HL-60 (cell line): ENCODE data around the gene VPS18.

Experiments used
- GABPA ChIP-seq: IDR thresholded peaks from 2 replicates; pipeline ENCODE4 v1.6.1; 2012; ENCODE audit warnings: low read depth
- POLR2AphosphoS5 ChIP-seq: IDR thresholded peaks from 2 replicates; pipeline ENCODE4 v1.6.1; 2012; ENCODE audit warnings: low read depth
- REST ChIP-seq: IDR thresholded peaks from 2 replicates; pipeline ENCODE4 v1.6.1; 2012; ENCODE audit warnings: low read depth; ENCODE audit not compliant: insufficient replicate concordance
- TF ChIP-seq, protein P1 (sequence below): IDR thresholded peaks from one replicate; pipeline ENCODE4 v1.5.1; 2011; ENCODE audit warnings: low read length, control low read depth, inconsistent platforms; ENCODE audit not compliant: insufficient read depth

GRCh38 chr15:40927873-40928806, 33.9 kb downstream of the VPS18 start:
- no peak for TF ChIP-seq POLR2AphosphoS5
- TF ChIP-seq, protein P1, sequence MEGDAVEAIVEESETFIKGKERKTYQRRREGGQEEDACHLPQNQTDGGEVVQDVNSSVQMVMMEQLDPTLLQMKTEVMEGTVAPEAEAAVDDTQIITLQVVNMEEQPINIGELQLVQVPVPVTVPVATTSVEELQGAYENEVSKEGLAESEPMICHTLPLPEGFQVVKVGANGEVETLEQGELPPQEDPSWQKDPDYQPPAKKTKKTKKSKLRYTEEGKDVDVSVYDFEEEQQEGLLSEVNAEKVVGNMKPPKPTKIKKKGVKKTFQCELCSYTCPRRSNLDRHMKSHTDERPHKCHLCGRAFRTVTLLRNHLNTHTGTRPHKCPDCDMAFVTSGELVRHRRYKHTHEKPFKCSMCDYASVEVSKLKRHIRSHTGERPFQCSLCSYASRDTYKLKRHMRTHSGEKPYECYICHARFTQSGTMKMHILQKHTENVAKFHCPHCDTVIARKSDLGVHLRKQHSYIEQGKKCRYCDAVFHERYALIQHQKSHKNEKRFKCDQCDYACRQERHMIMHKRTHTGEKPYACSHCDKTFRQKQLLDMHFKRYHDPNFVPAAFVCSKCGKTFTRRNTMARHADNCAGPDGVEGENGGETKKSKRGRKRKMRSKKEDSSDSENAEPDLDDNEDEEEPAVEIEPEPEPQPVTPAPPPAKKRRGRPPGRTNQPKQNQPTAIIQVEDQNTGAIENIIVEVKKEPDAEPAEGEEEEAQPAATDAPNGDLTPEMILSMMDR = no peak
- TF ChIP-seq REST = no peak
- TF ChIP-seq GABPA = no peak
